GM12878 (cell line): ENCODE results near the gene APCS.

Experiments used
- ATF3 ChIP-seq: IDR thresholded peaks from 2 replicates; pipeline ENCODE4 v1.6.1; 2011; ENCODE audit warnings: low read depth, mild to moderate bottlenecking, low read length, moderate library complexity, borderline replicate concordance; ENCODE audit errors: extremely low read depth
- CTCF ChIP-seq, 3 experiments: IDR thresholded peaks in 2 of 3; conservative IDR thresholded peaks in 1 of 3; 2 replicates each; pipeline ENCODE4 v1.5.1; 2011; ENCODE audit warnings: low read depth in 3 of 3, low read length in 3 of 3, mild to moderate bottlenecking in 3 of 3, control low read depth in 2 of 3, moderate library complexity in 2 of 3, inconsistent platforms in 1 of 3, mixed read lengths in 1 of 3; ENCODE audit not compliant: control insufficient read depth in 2 of 3, insufficient read depth in 1 of 3; ENCODE audit errors: extremely low read depth in 1 of 3
- PBX3 ChIP-seq: IDR thresholded peaks from 2 replicates; pipeline ENCODE4 v1.6.1; 2011; ENCODE audit warnings: mild to moderate bottlenecking, low read depth, low read length, moderate library complexity; ENCODE audit not compliant: insufficient replicate concordance
- TAF1 ChIP-seq: IDR thresholded peaks from 2 replicates; pipeline ENCODE4 v1.6.1; 2011; ENCODE audit warnings: mild to moderate bottlenecking, low read depth, low read length, borderline replicate concordance

- TF ChIP-seq PBX3, result no peak
- TF ChIP-seq TAF1, result no peak
- no peak for TF ChIP-seq CTCF (IDR thresholded peaks at IDR 0.05 in 2 of 3, conservative IDR thresholded peaks at IDR 0.05 in 1 of 3; ENCODE audit: control insufficient read depth in 2 of 3, extremely low read depth in 1 of 3, insufficient read depth in 1 of 3, low read depth in 3 of 3, low read length in 3 of 3)
- no peak for TF ChIP-seq ATF3
Measured at GRCh38 chr1:159602501-159602999, 14.9 kb downstream of the APCS start.
